Neuronal stem cell (in vitro differentiated cells): Measurements from ENCODE around the gene DDX1.

Source experiments
- DNase-seq: peaks from one replicate; pipeline ENCODE4 v3.0.0-alpha.2; 2013; ENCODE audit warnings: low spot score
- H2AFZ ChIP-seq: one replicate; pipeline ENCODE4 v1.6.1; 2013; ENCODE audit warnings: mild to moderate bottlenecking, low read length, inconsistent platforms
- H2AK5ac ChIP-seq: 2 replicates; pipeline ENCODE4 v1.6.1; 2013; ENCODE audit warnings: low read depth, mild to moderate bottlenecking, inconsistent platforms, low read length, moderate library complexity, mixed read lengths
- H2BK120ac ChIP-seq: 2 replicates; pipeline ENCODE4 v1.6.1; 2013; ENCODE audit warnings: low read depth, mild to moderate bottlenecking, inconsistent platforms, low read length, moderate library complexity, mixed read lengths
- H2BK12ac ChIP-seq: one replicate; pipeline ENCODE4 v1.6.1; 2013; ENCODE audit warnings: low read length, inconsistent platforms
- H2BK15ac ChIP-seq: 2 replicates; pipeline ENCODE4 v1.6.1; 2013; ENCODE audit warnings: mild to moderate bottlenecking, low read length, inconsistent platforms, mixed read lengths
- H2BK5ac ChIP-seq: one replicate; pipeline ENCODE4 v1.6.1; 2013; ENCODE audit warnings: inconsistent platforms, mild to moderate bottlenecking, low read length, moderate library complexity
- H3K14ac ChIP-seq: one replicate; pipeline ENCODE4 v1.6.1; 2013; ENCODE audit warnings: low read length, inconsistent platforms
- H3K18ac ChIP-seq: 2 replicates; pipeline ENCODE4 v1.6.1; 2013; ENCODE audit warnings: low read length, inconsistent platforms
- H3K23ac ChIP-seq: 2 replicates; pipeline ENCODE4 v1.6.1; 2013; ENCODE audit warnings: low read depth, mild to moderate bottlenecking, mixed read lengths, low read length, inconsistent platforms; ENCODE audit not compliant: poor library complexity
- H3K27ac ChIP-seq: replicated peaks from 3 replicates; pipeline ENCODE4 v1.5.1; 2013; ENCODE audit warnings: low read length, inconsistent platforms
- H3K27me3 ChIP-seq, 3 experiments: 2 replicates each; pipeline ENCODE4 v1.6.1; 2013; ENCODE audit warnings: low read length in 3 of 3, mild to moderate bottlenecking in 2 of 3, inconsistent platforms in 1 of 3, low read depth in 1 of 3, mixed read lengths in 1 of 3, moderate library complexity in 1 of 3; ENCODE audit not compliant: control insufficient read depth in 3 of 3, insufficient read depth in 3 of 3
- H3K36me3 ChIP-seq, 2 donors: replicated peaks in 1 of 2; 2 replicates each; pipeline ENCODE4 v1.6.1; 2013; ENCODE audit warnings: low read length in 2 of 2; ENCODE audit not compliant: control insufficient read depth in 2 of 2, insufficient read depth in 2 of 2
- H3K4ac ChIP-seq: 2 replicates; pipeline ENCODE4 v1.6.1; 2013; ENCODE audit warnings: inconsistent platforms, mild to moderate bottlenecking, low read length, moderate library complexity
- H3K4me1 ChIP-seq, 2 donors: 1 replicate in 1 of 2; 2 replicates in 1 of 2; pipeline ENCODE4 v1.6.1; 2013; ENCODE audit warnings: low read length in 2 of 2, low read depth in 1 of 2; ENCODE audit not compliant: control insufficient read depth in 2 of 2, insufficient read depth in 1 of 2
- H3K4me2 ChIP-seq: one replicate; pipeline ENCODE4 v1.6.1; 2013; ENCODE audit warnings: mild to moderate bottlenecking, low read length, inconsistent platforms; ENCODE audit not compliant: insufficient read depth, poor library complexity, severe bottlenecking
- H3K4me3 ChIP-seq, 2 donors: 2 replicates each; pipeline ENCODE4 v1.5.1; 2013; ENCODE audit warnings: low read length in 2 of 2, mild to moderate bottlenecking in 2 of 2, inconsistent platforms in 1 of 2, moderate library complexity in 1 of 2
- H3K79me1 ChIP-seq: one replicate; pipeline ENCODE4 v1.6.1; 2013; ENCODE audit warnings: low read depth, mild to moderate bottlenecking, inconsistent platforms, low read length, moderate library complexity
- H3K9ac ChIP-seq: one replicate; pipeline ENCODE4 v1.6.1; 2013; ENCODE audit warnings: mild to moderate bottlenecking, low read depth, low read length, inconsistent platforms; ENCODE audit not compliant: poor library complexity
- H3K9me3 ChIP-seq, 2 donors: replicated peaks in 1 of 2; 2 replicates each; pipeline versions ENCODE3 to v1.6.1; 2013; ENCODE audit warnings: low read length in 2 of 2, mild to moderate bottlenecking in 2 of 2, inconsistent platforms in 1 of 2, low read depth in 1 of 2, mixed read lengths in 1 of 2, moderate library complexity in 1 of 2; ENCODE audit not compliant: control insufficient read depth in 2 of 2, insufficient read depth in 1 of 2
- H4K8ac ChIP-seq: one replicate; pipeline ENCODE4 v1.6.1; 2013; ENCODE audit warnings: low read depth, mild to moderate bottlenecking, inconsistent platforms, low read length, moderate library complexity
- H4K91ac ChIP-seq: one replicate; pipeline ENCODE4 v1.6.1; 2013; ENCODE audit warnings: low read length, low read depth, mild to moderate bottlenecking, inconsistent platforms; ENCODE audit not compliant: poor library complexity
- WGBS, 2 donors: extraction: QIAGEN DNeasy Blood & Tissue Kit; methylation state at CpG; one replicate each; pipeline ENCODE4 v1.1.7; 2013; ENCODE audit warnings: missing lambda C conversion rate in 2 of 2, mixed read lengths in 1 of 2; ENCODE audit not compliant: insufficient read length in 2 of 2, insufficient replicate concordance in 1 of 2; ENCODE audit errors: extremely low coverage in 2 of 2; 5-methylcytosine and 5-hydroxymethylcytosine counted together

Gene DDX1

GRCh38 chr2:15633043-15633970 is 41.6 kb downstream of the DDX1 start:
- H2BK120ac ChIP-seq: no peak overlapping the region
- H3K14ac ChIP-seq: no peak overlapping the region
- DNase-seq: no peak
- WGBS, 2 donors: no CpG with 5 or more reads among the region's 4 CpGs
- no peak overlapping the region for H2AFZ ChIP-seq
- H3K27me3 ChIP-seq: no peaks in the 10 kb centered on the region
- H3K9ac ChIP-seq: no peak overlapping the region
- no peak overlapping the region for H4K8ac ChIP-seq
- H2BK12ac ChIP-seq: no peak overlapping the region
- H3K18ac ChIP-seq: no peak overlapping the region
- H3K4me1 ChIP-seq: peaks cover 5 to 6% of the 10 kb centered on the region in 2 donors
- no peak overlapping the region for H2AK5ac ChIP-seq
- H3K23ac ChIP-seq: no peak overlapping the region
- peaks cover 16 to 94% of the 10 kb centered on the region in 2 donors for H3K36me3 ChIP-seq
- no peaks in the 10 kb centered on the region for H3K9me3 ChIP-seq
- no peak overlapping the region for H2BK15ac ChIP-seq
- no peak overlapping the region for H3K4me3 ChIP-seq
- H2BK5ac ChIP-seq: no peak overlapping the region
- H3K4ac ChIP-seq: no peak overlapping the region
- H4K91ac ChIP-seq: no peak overlapping the region
- no peak overlapping the region for H3K27ac ChIP-seq
- H3K79me1 ChIP-seq: no peaks in the 10 kb centered on the region
- H3K4me2 ChIP-seq: no peak overlapping the region

GRCh38 chr2:15633971-15634346 is 42.3 kb downstream of the DDX1 start:
- no peak overlapping the region for H3K27ac ChIP-seq
- no peak overlapping the region for H3K4me3 ChIP-seq
- H3K79me1 ChIP-seq: no peaks in the 10 kb centered on the region
- H2BK5ac ChIP-seq: no peak overlapping the region
- no peak overlapping the region for H3K4me2 ChIP-seq
- H3K4ac ChIP-seq: no peak overlapping the region
- peaks cover 16 to 91% of the 10 kb centered on the region in 2 donors for H3K36me3 ChIP-seq
- H2AK5ac ChIP-seq: no peak overlapping the region
- H2AFZ ChIP-seq: no peak overlapping the region
- no peak for DNase-seq
- no peak overlapping the region for H3K18ac ChIP-seq
- no peak overlapping the region for H4K91ac ChIP-seq
- H3K27me3 ChIP-seq: no peaks in the 10 kb centered on the region
- H2BK15ac ChIP-seq: no peak overlapping the region
- no CpG with 5 or more reads among the region's 3 CpGs for WGBS, 2 donors
- H2BK12ac ChIP-seq: no peak overlapping the region
- H3K23ac ChIP-seq: no peak overlapping the region
- no peak overlapping the region for H3K9ac ChIP-seq
- H4K8ac ChIP-seq: no peak overlapping the region
- peaks cover 5 to 6% of the 10 kb centered on the region in 2 donors for H3K4me1 ChIP-seq
- H3K14ac ChIP-seq: no peak overlapping the region
- no peaks in the 10 kb centered on the region for H3K9me3 ChIP-seq
- H2BK120ac ChIP-seq: no peak overlapping the region

GRCh38 chr2:15634846-15635490 is 43.3 kb downstream of the DDX1 start:
- no CpG with 5 or more reads among the region's 1 CpG for WGBS, 2 donors
- no peak overlapping the region for H2AFZ ChIP-seq
- peaks cover 5 to 6% of the 10 kb centered on the region in 2 donors for H3K4me1 ChIP-seq
- H3K27ac ChIP-seq: no peak overlapping the region
- DNase-seq: no peak
- H2BK5ac ChIP-seq: no peak overlapping the region
- no peak overlapping the region for H2BK120ac ChIP-seq
- H3K9me3 ChIP-seq: no peaks in the 10 kb centered on the region
- peaks cover 16 to 83% of the 10 kb centered on the region in 2 donors for H3K36me3 ChIP-seq
- no peak overlapping the region for H2BK12ac ChIP-seq
- no peaks in the 10 kb centered on the region for H3K79me1 ChIP-seq
- H2BK15ac ChIP-seq: no peak overlapping the region
- H3K4ac ChIP-seq: no peak overlapping the region
- H3K9ac ChIP-seq: no peak overlapping the region
- H3K4me2 ChIP-seq: no peak overlapping the region
- no peak overlapping the region for H3K23ac ChIP-seq
- H4K91ac ChIP-seq: no peak overlapping the region
- no peak overlapping the region for H4K8ac ChIP-seq
- no peak overlapping the region for H2AK5ac ChIP-seq
- H3K18ac ChIP-seq: no peak overlapping the region
- no peak overlapping the region for H3K14ac ChIP-seq
- no peaks in the 10 kb centered on the region for H3K27me3 ChIP-seq
- no peak overlapping the region for H3K4me3 ChIP-seq
